NAMALWA (cell line): ENCODE data around the gene NCOA1.
"Not testable (repeated sequence)": the region's sequence is repeated elsewhere in the genome, so short reads cannot be mapped to it uniquely, and the experiment has no call there.

Experiments used
- DNase-seq: peaks from one replicate; pipeline ENCODE4 v3.0.0-alpha.2; 2015; ENCODE audit warnings: low spot score

Gene NCOA1

DNA sequence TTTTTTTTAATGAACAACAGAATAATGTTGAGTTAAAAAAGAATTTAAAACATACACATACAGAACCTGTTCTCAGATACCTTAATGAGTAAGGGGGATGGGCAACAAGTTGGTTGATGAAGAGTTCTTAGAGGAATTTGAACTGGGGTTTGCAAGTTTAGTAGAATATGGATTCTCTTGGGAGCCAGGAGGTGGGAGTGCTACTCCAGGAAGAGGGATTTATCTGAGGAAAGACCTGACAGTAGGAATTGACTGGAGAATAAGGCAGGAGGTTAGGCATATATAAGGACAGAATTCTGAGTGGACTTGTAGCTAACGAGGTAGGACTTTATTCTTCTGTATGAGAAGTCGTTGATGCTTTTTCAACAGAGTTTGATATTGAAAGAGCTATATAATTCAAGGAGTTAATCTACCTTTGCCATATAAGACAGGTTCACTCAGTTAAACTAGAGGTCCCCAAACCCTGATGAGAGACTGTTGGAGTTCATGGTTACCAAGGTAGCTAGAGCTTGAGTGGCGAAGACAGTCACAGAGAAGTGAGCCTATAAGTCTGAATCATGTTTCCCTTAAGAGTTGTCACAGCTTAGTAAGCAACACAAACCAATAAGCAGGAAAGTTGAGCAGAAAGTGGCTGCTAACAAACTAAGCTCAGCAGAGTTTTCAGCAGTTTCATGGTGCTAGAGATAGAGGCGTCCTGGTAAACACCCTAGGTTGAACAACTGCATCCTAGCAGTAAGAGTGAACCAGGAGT lies 88.2 kb downstream of the NCOA1 start:
- DNase-seq: peak; percentile 21

DNA sequence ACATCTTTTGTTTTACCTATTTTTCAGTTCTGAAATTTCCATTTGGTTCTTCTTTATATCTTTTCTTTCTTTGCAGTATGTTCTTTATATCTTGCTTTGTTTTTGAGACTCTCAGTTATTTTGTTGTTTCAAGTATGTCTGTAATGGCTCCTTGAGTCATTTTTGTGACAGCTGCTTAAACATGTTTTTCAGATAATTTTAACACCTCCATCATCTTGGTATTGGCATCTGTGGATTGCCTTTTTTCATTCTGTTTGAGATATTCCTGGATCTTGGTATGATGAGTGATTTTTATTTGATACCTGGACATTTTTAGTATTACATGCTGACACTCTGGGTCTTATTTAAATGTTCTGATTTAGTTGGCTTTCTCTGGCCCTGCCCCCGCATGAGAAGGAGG lies 89.5 kb downstream of the NCOA1 start:
- DNase-seq: no peak

DNA sequence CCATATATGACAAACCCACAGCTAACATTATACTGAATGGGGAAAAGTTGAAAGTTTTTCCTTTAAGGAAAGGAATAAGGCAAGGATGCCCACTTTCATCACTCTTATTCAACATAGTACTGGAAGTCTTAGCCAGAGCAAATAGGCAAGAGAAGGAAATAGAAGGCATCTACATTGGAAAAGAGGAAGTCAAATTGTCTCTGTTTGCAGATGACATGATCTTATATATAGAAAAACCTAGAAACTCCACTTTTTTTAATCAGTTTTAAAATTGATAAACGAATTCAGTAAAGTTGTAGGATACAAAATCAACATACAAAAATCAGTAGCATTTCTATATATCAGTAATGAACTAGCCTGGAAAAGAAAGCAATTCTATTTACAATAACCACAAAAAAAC lies 90.9 kb downstream of the NCOA1 start:
- not testable (repeated sequence) for DNase-seq

DNA sequence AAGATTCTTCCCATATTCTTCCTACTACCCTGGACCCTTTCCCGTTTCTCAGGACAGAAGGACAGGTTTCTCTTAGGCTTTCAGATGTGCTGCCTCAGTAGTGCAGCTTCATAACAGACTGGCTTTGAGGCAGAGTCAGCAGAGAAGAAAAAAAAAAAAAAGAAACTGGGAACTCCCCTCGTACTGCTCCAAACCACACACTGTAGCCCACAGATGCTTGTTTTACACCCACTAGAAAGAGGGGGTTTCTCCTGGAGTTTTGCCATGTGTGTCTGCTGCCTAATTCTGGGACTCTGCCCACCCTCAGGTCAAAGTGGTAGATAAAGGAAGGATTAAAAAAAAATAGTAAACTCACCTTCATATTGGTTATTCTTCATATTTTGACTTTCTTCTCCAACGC lies 95.9 kb downstream of the NCOA1 start:
- DNase-seq: peak; percentile 36

DNA sequence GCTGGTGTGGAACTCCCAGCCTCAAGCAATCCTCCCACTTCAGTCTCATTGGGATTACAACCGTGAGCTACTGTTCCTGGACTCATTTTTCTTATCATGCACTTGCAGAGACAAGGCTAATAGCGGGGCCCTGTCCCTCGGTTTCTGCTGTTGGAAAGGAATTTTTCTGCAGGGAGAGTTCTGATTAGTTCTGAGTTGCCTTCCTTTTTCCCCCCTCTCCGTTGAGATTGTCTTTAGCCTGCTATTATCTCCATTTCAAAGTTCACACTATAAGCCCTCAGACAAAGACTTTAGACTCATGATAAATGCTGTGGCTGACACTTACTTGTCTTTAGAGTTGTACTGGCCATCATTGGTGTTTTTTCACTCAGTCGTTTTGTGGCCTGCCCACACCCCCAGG lies 97.2 kb downstream of the NCOA1 start:
- DNase-seq: no peak

DNA sequence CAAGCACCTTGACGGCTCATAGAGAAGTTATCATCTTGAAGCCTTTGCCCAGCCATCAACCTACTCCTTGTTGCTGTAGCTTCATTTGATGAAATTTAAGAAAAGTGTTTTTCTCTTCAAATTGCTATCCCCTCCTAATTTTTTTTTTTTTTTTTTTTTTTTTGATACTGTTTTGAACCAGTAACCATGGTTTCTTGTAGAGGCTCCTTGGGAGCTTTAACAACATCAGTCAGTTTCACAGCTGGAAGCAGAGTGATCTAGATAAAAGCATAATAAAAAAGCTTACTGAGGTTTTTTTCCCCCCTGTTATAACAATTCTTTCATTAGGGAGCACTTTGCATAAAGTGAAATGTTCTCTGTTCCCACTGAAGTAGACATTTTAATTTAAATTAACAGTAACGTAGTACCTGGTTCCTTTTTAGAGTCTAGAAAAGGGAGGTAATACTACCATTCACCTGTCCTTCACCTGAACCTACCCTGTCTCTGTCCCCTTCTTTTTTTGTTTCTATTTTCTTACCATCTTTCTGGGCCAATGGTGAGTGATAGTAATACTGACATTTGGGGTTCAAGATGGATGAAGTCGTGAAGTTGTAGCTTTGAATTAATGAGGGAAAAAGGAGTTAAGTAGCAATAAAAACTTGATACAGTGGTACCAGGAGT lies 101.5 kb downstream of the NCOA1 start:
- DNase-seq: no peak

DNA sequence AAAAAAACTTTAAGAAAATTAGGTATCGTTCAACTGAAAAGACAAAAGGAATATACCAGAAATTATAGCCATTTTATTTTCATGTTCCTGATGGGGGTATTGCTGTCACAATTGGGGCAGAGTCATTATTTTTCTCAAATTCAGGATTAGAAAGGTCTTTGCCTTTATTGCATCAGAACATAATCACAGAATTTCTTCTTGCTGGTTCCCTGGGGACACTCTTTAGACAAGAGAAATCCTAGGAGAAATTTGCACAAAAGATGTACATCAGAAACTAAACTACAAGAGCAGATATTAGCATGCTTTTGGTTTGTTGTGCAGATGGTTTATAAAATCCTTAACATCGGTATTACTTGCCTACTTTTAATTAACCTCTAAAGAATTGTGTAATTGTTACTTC lies 103.2 kb downstream of the NCOA1 start:
- no peak for DNase-seq

DNA sequence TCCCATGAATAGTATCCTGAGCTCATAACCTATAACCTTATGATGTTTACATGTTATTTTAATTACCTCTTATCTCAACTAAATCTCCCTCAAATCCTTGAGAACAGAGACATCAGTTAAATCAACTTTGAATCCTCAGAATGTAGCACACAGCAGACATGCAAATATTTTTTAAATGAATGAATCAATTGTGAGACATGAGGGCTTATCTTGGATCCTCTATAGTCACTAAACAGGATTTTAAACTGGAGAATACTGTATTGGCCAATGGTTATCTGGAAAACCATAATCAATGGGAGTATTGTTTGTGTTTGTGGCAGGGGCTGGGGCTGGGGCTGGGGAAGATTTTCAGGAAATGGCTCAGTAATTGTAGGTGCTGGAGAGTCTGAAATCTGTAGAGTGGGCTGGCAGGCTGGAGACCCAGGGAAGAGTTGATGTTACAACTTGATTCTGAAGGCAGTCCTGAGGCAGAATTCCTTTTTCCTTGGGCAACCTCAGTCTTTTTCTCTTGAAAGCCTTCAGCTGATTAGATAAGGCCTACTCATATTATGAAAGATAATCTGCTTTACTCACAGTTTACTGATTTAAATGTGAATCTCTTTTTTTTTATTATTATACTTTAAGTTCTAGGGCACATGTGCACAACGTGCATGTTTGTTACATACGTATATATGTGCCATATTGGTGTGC lies 106.3 kb downstream of the NCOA1 start:
- no peak for DNase-seq

DNA sequence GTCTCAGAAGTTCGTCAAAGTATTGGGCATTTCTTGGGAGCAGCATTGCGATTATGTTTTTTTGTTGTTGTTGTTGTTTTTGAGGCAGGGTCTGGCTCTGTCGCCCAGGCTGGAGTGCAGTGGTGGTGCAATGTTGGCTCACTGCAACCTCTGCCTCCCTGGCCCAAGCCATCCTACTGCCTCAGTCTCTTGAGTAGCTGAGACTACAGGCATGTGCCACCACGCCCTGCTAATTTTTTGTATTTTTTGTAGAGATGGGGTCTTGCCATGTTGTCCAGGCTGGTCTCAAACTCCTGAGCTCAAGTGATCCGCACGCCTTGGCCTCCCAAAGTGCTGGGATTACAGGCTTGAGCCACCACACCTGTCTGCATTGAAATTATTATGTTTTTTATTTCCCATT lies 109.1 kb downstream of the NCOA1 start:
- DNase-seq: not testable (repeated sequence)

DNA sequence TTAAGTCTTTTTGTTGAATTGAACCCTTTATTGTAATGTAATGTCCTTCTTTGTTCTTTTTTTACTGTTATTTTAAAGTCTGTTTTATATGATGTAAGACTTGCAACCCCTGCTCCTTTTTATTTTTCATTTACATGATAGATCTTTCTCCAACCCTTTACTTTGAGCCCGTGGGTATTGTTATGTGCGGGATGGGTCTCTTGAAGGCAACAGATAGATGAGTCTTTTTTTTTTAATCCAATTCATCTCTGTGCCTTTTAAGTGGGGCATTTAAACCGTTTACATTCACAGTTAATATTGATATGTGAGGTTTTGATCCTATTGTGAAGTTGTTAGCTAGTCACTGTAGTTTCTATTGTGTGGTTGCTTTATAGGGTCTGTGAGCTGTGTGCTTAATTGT lies 120.6 kb downstream of the NCOA1 start:
- DNase-seq: no peak

DNA sequence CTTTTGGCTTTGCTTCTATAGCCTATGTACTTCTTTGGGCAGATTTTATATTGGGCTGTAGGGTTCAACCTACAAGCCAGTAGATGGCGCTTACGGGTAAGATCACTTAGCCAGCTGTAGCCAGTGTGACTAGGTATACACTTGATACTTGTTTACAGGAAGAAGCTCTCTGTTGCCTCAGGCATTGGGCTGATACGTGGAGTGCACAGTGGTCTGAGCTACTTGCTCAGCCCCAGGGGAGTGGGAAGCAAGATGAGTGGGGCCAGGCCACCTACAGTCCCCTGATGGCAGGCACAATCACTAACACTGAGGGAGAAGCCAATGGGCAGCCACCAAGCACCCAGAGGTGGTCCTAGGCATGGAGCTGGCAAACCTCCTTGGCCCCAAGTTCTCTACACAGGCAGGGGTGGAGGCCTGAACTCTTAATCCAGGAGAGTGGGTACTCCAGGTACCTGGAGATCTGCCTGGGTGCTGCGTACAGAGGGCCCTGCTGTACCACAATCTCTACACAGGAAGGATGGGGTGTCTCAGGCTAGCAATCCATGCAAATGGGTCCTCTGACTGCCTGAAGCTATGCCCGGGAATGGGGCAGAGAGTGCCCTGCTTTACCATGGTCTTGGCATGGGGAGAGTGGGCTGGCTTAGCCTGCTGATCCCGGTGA lies 122.2 kb downstream of the NCOA1 start:
- DNase-seq: peak; percentile 81

DNA sequence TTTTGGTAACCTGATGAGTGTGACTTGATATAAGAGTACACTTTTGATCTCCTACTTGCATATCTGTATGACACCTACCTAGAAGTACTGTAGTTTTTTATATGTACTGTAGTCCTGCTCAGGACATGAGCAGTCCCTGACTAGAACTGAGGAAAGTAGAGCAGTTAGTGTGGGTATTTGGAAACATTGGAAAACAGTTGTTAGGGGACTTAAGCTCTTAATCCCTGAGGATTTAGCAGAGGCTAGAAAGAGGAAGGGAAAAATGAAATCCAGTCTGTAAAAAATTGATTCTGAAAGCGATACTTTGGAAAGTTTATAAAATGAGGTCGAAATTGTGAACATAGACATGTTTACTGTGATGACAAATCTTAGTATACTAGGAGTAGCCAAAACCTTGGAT lies 125.6 kb downstream of the NCOA1 start:
- no peak for DNase-seq

DNA sequence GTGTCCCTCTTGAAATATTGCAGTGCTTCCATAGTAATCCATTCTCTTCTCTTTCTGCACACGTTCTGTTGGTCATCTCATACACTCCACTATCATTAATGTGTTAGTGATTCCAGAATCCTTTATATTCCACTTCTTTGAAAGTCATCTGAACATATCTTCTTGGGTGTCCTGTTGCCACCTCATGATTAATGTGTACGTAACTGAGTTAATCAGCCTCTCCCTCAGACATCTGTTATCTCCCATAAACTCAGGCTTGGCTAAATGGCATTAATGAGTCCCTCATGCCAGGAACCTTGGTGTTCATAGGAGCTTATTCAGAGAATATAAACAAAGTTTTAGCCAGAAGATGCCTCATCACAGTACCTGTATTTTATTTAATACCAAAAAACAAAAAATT lies 126.4 kb downstream of the NCOA1 start:
- DNase-seq: no peak

DNA sequence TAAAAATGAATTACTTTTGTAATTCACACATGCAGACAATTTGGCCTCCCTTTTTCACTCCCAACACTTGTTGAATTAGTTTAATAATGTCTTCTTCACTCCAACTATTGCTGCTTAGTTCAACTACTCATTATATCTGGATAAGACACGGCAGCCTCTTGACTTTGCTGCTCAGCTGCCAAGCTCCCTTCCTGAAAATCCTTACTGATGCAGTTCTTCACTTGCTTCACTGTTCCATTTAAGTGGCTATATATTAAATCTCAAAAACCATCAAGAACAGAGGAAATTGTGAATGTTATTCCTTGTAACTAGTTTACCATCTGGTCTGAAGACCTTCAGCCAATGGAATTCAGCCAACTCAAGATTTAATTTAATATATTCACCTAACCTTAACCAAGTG lies 127.1 kb downstream of the NCOA1 start:
- no peak for DNase-seq

DNA sequence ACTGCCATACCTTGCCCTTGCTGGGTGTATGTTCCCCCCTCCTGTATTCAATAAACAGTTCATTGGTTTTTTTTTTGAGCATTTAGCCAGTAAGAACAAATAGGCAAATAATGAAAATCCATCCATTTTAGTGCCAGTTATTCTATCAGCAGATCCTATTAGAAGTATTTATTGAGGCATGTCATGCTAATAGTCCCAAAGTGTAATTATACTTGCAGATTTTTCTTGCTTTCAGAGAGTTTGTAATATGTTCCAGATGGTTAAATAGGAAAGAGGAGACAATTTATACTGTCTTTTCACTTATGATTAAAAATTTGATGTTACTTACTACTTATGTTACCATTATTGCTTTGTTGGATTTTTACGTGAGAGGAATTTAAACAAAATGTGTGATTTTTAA lies 127.6 kb downstream of the NCOA1 start:
- DNase-seq: no peak

DNA sequence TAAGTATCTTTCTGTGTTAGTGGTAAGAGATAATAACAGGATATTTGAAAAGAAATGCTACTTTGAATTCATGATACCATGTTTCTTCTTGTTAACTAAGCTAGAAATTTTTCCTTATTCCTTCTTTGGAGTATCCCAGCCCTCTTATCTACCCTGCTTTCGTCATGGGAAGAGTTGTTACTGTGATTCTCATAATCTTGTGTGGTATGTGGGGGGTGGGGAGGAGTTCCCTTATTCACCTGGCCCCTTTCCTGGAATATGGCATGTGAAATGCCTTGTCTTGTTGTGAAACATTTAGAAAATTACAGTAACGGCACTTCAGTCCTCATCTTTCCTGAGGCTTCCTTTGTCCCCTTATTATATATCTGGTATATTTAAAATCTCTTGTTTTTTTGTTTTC lies 129.9 kb downstream of the NCOA1 start:
- DNase-seq: no peak

DNA sequence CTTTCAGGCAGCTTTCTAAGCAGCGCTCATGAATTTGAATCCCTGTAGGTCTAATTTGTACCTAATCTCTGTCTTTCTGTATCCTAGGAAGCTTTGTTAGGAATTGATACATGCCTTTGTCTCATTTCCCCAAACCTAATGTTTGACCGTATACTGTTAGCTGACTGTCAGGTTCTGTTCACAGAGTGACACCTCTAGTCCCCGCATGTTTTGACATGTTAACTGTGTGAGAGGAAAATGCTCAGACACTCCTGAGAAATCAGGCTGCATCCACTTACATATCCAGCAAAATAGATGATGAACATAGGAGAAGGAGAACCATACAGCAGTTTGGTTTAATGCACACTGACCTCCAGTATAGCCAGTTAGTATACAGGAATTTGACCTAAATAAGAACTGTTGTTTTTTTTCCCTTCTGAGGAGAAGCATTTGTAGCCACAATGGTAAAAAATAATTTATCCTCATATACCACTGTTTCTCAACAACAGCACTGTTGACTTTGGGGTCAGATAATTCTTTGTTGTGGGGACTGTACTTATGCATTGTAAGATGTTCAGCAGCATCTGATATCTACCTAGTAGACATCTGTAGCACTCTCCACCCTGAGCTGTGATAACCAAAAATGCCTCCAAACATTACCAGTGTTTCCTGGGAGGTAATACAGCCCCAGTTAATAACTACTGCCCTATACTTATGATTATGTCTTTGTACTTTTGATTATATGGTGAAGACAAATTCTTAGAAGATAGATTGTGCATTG lies 130.9 kb downstream of the NCOA1 start:
- no peak for DNase-seq

DNA sequence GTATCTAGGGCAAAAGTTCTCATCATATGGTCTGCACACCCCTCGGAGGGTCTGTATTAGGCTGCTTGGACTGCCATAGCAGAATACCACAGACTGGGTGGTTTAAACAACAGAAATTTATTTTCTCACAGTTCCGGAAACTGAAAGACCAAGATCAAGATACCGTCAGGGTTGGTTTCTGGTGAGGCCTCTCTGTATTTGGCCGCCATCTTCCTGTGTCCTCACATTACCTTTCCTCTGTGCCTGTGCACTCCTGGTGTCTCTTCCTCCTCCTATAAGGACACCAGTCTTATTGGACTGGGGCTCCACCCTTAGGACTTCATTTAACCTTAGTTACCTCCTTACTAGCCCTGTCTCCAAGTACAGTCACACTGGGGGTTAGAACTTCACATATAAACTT lies 132.5 kb downstream of the NCOA1 start:
- DNase-seq: no peak

DNA sequence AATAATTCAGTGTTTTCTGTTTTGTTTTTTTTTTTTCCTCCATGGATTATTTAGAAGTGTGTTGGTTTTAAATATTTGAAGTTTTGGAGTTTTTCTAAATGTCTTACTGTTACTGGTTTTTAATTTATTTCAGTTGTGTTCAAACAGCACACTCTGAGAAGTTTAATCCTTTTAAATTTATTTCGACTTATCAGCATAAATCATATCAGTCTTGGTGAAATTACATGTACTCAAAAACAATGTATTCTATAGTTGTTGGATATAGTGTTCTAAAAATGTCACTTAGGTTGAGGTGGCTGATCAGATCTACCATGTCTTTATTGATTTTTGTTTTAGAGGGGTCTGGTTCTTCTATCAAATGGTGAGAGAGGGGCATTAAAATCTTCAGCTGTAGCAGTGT lies 134.7 kb downstream of the NCOA1 start:
- no peak for DNase-seq

DNA sequence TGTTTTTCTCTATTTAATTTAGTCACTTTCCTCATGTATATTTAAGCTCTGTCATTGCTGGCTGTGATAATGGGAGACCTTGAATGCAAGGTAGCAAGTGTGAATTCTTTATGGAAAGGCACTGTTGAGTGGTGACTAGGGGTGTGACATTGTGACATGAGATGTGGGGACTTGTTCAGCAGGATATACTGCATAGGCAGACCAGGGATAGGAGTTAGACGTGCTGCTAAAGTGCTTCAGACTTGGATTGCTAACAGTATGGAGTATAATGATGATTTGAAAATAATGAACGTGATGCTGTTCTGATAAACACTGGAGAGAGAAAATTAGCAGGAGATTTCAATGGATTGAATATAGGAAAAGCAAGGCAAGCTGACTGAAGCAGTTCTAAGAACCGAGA lies 135.1 kb downstream of the NCOA1 start:
- no peak for DNase-seq

DNA sequence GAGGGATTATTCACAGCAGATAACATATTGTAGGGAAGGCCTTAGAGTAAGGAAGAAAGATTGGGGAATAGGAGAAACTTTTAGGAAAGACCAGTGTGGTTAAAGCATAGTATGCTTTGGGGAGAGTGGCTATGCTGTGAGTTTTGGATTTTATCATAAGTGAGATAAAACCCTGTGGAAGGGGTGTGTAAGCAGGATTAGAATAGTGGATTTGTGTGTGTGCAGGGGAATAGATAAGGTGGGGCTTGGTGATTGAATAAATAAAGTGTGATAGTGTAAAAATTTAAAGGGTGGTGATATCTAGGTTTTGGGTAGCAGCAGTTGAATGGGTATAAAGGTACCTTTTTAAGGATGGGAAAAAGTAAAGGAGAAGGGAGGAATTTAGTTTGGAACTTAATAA lies 137.7 kb downstream of the NCOA1 start:
- no peak for DNase-seq

DNA sequence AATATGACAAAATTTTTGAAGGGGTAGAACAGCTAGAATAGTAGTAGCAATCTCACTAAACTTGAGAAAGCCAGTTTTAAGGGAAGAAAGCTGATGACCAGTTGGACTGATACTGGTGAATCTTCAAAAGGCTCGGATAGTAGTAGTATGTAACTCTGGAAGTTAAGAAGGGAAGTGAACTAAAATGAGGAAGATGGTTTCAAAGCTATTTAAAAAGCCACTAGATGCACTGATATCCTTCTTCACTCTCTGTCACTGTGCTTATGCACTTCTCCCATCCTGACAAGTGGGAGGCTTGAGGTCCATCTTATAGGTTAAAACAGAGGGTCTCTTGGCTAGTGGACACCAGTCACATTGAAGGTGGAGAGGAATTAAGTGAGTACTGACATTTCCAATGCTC lies 141.1 kb downstream of the NCOA1 start:
- DNase-seq: no peak
